ENCODE measurements around the gene ERGIC1.

Gene ERGIC1

GRCh38 chr5:172990776-172991175 is 156.7 kb downstream of the ERGIC1 start:
- no peak overlapping the region for H2AFZ ChIP-seq (ENCODE audit: low read depth)
- no peak overlapping the region for H3K4me3 ChIP-seq (IDR thresholded peaks at IDR 0.05; ENCODE audit: insufficient read depth, low read depth, low read length)
- H3K4me1 ChIP-seq (ENCODE audit: low read depth, poor library complexity, severe bottlenecking): peaks cover 7% of the 10 kb centered on the region
- H3K4me2 ChIP-seq: no peak overlapping the region
- no peak overlapping the region for H3K27ac ChIP-seq
- H4K20me1 ChIP-seq (ENCODE audit: insufficient read depth): no peaks in the 10 kb centered on the region
- H3K9ac ChIP-seq: no peak overlapping the region
- H3K27me3 ChIP-seq (ENCODE audit: insufficient read depth, low read depth): no peaks in the 10 kb centered on the region
- H3K79me2 ChIP-seq (ENCODE audit: insufficient read depth, low read depth): peaks cover 67% of the 10 kb centered on the region
- H3K36me3 ChIP-seq (ENCODE audit: insufficient read depth): no peaks in the 10 kb centered on the region
- no peak for TF ChIP-seq CTCF (conservative IDR thresholded peaks at IDR 0.05; ENCODE audit: low read depth, low read length)

GRCh38 chr5:172994405-172994804 is 160.4 kb downstream of the ERGIC1 start:
- no peaks in the 10 kb centered on the region for H4K20me1 ChIP-seq (ENCODE audit: insufficient read depth)
- H3K27me3 ChIP-seq (ENCODE audit: insufficient read depth, low read depth): no peaks in the 10 kb centered on the region
- H3K79me2 ChIP-seq (ENCODE audit: insufficient read depth, low read depth): peaks cover 39% of the 10 kb centered on the region
- no peak overlapping the region for H3K4me3 ChIP-seq (IDR thresholded peaks at IDR 0.05; ENCODE audit: insufficient read depth, low read depth, low read length)
- H3K4me2 ChIP-seq: no peak overlapping the region
- no peaks in the 10 kb centered on the region for H3K36me3 ChIP-seq (ENCODE audit: insufficient read depth)
- no peak for TF ChIP-seq CTCF (conservative IDR thresholded peaks at IDR 0.05; ENCODE audit: low read depth, low read length)
- no peak overlapping the region for H3K9ac ChIP-seq
- H3K27ac ChIP-seq: no peak overlapping the region
- H2AFZ ChIP-seq (ENCODE audit: low read depth): no peak overlapping the region
- H3K4me1 ChIP-seq (ENCODE audit: low read depth, poor library complexity, severe bottlenecking): no peaks in the 10 kb centered on the region

- Histone ChIP-seq H4K20me1 (ENCODE audit: insufficient read depth) (peaks cover 10% of the 10 kb centered on the region; the same call in 1 of the 2 replicates), H3K27me3 (ENCODE audit: insufficient read depth, low read depth) (no peaks in the 10 kb centered on the region), H2AFZ (ENCODE audit: low read depth) (no peak overlapping the region), H3K27ac (no peak overlapping the region), H3K36me3 (ENCODE audit: insufficient read depth) (no peaks in the 10 kb centered on the region), H3K4me1 (ENCODE audit: low read depth, poor library complexity, severe bottlenecking) (no peaks in the 10 kb centered on the region), H3K4me3 (IDR thresholded peaks at IDR 0.05; ENCODE audit: insufficient read depth, low read depth, low read length) (no peak overlapping the region), H3K4me2 (no peak overlapping the region), H3K9ac (no peak overlapping the region), H3K79me2 (ENCODE audit: insufficient read depth, low read depth) (peaks cover 52% of the 10 kb centered on the region)
- no peak for TF ChIP-seq CTCF (conservative IDR thresholded peaks at IDR 0.05; ENCODE audit: low read depth, low read length)
These were observed 165.4 kb downstream of the ERGIC1 start for GRCh38 chr5:172999372-172999973.

- Histone ChIP-seq H2AFZ (ENCODE audit: low read depth) (no peak overlapping the region), H3K27ac (no peak overlapping the region), H4K20me1 (ENCODE audit: insufficient read depth) (peaks cover 10% of the 10 kb centered on the region; the same call in 1 of the 2 replicates), H3K4me3 (IDR thresholded peaks at IDR 0.05; ENCODE audit: insufficient read depth, low read depth, low read length) (no peak overlapping the region), H3K4me1 (ENCODE audit: low read depth, poor library complexity, severe bottlenecking) (no peaks in the 10 kb centered on the region), H3K27me3 (ENCODE audit: insufficient read depth, low read depth) (no peaks in the 10 kb centered on the region), H3K9ac (no peak overlapping the region), H3K36me3 (ENCODE audit: insufficient read depth) (no peaks in the 10 kb centered on the region), H3K4me2 (no peak overlapping the region), H3K79me2 (ENCODE audit: insufficient read depth, low read depth) (peaks cover 56% of the 10 kb centered on the region)
- no peak for TF ChIP-seq CTCF (conservative IDR thresholded peaks at IDR 0.05; ENCODE audit: low read depth, low read length)
These were observed 165.9 kb downstream of the ERGIC1 start for GRCh38 chr5:172999974-173000373.

Data from KMS-11 (cell line).